Mucosa of descending colon (tissue), 3 donors: ENCODE data around the gene INSC. TPM values are rescaled to one million over a fixed set of nuclear protein-coding genes. Genes with fewer than 3 reads are reported as not detected.

Experiments
- ATAC-seq: fragments of 200-7000 bp; cut with Tn5 transposase; one replicate; pipeline ENCODE4 v1.9.1; 2020; ENCODE audit warnings: mild to moderate bottlenecking, moderate library complexity
- DNase-seq, 3 donors: peaks; one replicate each; pipeline ENCODE4 v3.0.0-alpha.2; 2020
- H3K36me3 ChIP-seq: fragments of 200-600 bp; one replicate; pipeline ENCODE4 v1.8.0; 2021; ENCODE audit warnings: low read depth, mild to moderate bottlenecking
- H3K4me1 ChIP-seq: fragments of 200-600 bp; one replicate; pipeline ENCODE4 v1.8.0; 2021; ENCODE audit warnings: low read depth, mild to moderate bottlenecking
- H3K4me3 ChIP-seq: fragments of 200-600 bp; one replicate; pipeline ENCODE4 v1.8.0; 2021; ENCODE audit warnings: mild to moderate bottlenecking
- H3K9me3 ChIP-seq: fragments of 200-600 bp; one replicate; pipeline ENCODE4 v1.8.0; 2021; ENCODE audit warnings: mild to moderate bottlenecking
- intact Hi-C, 2 donors: fragments of 100-400 bp; cut with DNase I in 1 of 2; cut with micrococcal nuclease in 1 of 2; formaldehyde crosslinking; loops; one replicate each; pipeline versions ENCODE4 v1.11.0 to v1.11.1; 2022; cut with DNase I, micrococcal nuclease
- total RNA-seq, 3 donors: library from RNA; stranded (reverse); fragmentation: NEBNext Ultra II Directional in 2 of 3; extraction: Animal tissue kit (Norgen Biotek cat#: 25700) in 2 of 3; gene quantifications; one replicate each; pipeline versions ENCODE4 v1.2.1 to v1.2.4, GENCODE V29; 2021 to 2023
- TF ChIP-seq, protein P1 (sequence below): fragments of 200-600 bp; IDR thresholded peaks from one replicate; pipeline ENCODE4 v1.8.0; 2022; ENCODE audit warnings: antibody characterized with exemption, mild to moderate bottlenecking
- donor health status: DM: no; HTN: no; CAD: no; lungs with moderate emphysema.
- donor health status: DM: no; HTN: no; CAD: no.
- donor health status: DM: no; HTN: yes; CAD: no.

INSC gene
- total RNA-seq, 3 donors from 2014 or later = 1.4 to 4.2 (median 2.6) TPM

- no peak for DNase-seq
- Histone ChIP-seq H3K4me1 (peaks cover 5% of the 10 kb centered on the region), H3K4me3 (no peak overlapping the region), H3K36me3 (no peaks in the 10 kb centered on the region), H3K9me3 (no peaks in the 10 kb centered on the region)
- peak; percentile 60 for ATAC-seq
- intact Hi-C loops = no loop called here
- TF ChIP-seq, protein P1, sequence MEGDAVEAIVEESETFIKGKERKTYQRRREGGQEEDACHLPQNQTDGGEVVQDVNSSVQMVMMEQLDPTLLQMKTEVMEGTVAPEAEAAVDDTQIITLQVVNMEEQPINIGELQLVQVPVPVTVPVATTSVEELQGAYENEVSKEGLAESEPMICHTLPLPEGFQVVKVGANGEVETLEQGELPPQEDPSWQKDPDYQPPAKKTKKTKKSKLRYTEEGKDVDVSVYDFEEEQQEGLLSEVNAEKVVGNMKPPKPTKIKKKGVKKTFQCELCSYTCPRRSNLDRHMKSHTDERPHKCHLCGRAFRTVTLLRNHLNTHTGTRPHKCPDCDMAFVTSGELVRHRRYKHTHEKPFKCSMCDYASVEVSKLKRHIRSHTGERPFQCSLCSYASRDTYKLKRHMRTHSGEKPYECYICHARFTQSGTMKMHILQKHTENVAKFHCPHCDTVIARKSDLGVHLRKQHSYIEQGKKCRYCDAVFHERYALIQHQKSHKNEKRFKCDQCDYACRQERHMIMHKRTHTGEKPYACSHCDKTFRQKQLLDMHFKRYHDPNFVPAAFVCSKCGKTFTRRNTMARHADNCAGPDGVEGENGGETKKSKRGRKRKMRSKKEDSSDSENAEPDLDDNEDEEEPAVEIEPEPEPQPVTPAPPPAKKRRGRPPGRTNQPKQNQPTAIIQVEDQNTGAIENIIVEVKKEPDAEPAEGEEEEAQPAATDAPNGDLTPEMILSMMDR = no peak
Measured at GRCh38 chr11:15194671-15195415, 80.1 kb downstream of the INSC start.

DNA sequence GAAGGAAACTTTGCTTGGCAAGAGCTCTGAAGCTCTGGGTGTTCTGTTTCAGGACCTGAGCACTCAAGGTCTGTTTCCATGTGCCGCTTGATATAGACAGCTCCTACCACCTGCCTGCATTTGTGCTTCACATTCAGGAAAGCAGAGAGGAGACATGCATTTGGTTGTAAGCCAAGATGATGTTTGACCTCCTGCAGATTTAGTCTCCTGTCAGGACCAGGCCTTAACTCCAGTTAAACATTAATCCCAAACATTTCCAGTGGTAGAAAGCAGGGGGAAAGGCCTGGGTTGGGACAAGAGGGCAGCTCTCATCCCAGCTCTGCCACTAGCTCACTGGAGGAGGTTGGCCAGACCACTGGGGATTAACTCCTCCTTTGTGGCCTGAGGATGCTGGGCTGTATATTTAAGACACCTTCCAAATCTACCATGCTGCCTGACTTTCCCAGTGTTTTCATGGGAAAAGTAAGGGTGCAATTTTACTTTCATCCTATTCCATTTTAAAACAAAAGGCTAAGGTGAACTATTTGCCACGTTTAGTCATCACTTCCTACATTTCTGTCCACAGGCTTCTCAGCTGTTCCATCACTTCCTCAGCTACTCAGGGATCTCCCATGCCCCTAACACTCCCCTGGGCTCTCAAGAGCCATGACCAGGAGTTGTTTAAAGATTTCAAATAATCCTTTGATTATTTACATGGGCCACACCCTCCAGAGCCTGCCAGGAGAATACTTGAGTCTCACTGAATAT, 80.9 kb downstream of the INSC start:
- Histone ChIP-seq H3K9me3 (no peaks in the 10 kb centered on the region), H3K4me1 (peaks cover 5% of the 10 kb centered on the region), H3K36me3 (no peaks in the 10 kb centered on the region), H3K4me3 (no peak overlapping the region)
- peak; percentile 76 for ATAC-seq
- no peak for DNase-seq
- intact Hi-C loops = no loop called here
- TF ChIP-seq, protein P1 = no peak

GRCh38 chr11:15196704-15197103, 82.0 kb downstream of the INSC start:
- Histone ChIP-seq H3K4me1 (peaks cover 5% of the 10 kb centered on the region), H3K36me3 (no peaks in the 10 kb centered on the region), H3K4me3 (no peak overlapping the region), H3K9me3 (no peaks in the 10 kb centered on the region)
- ATAC-seq (peak; percentile 21), DNase-seq (no peak)
- TF ChIP-seq, protein P1 = no peak
- intact Hi-C loops = no loop called here

DNA sequence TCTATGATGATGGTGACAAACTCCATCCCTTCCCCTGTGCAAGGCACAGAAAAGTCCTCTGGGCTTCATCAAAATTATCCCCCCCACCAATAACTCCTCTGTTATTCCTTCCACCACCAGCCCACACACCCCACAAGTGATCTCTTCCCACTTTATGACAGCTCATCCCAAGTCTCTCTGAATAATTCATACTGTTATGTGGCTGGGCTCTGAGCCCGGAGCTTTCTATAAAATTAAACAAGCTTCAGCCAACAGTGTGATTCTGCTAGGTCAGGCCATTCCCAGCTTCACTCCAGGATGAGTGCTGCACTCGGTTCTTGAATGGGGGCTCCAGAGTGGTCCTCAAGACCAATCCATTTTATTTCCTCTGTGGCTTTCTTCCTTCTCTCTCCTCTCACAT, 83.0 kb downstream of the INSC start:
- Histone ChIP-seq H3K4me3 (no peak overlapping the region), H3K4me1 (peaks cover 5% of the 10 kb centered on the region), H3K9me3 (no peaks in the 10 kb centered on the region), H3K36me3 (no peaks in the 10 kb centered on the region)
- DNase-seq (no peak), ATAC-seq (no peak)
- intact Hi-C loops = no loop called here
- TF ChIP-seq, protein P1 = no peak

DNA sequence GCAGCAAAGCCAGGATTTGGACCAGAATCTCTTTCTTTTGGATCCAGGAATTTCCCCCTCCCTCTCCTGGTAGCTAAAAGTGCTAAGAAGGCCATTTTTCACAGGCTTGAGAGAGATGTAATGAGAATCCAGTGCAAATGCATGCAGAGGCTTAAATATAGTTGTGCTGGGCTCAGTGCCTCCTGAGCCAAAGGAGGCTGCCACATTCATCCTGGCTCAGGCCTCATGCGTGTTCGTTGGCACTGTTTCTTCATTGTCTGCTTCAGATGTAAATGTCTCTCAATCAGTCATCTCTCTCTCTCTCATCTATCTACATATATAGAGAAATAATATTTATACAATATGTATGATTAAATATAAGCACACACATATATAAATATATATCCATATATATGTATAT, 83.6 kb downstream of the INSC start:
- DNase-seq (no peak), ATAC-seq (no peak)
- H3K36me3 ChIP-seq = no peaks in the 10 kb centered on the region
- H3K4me3 ChIP-seq = no peak overlapping the region
- intact Hi-C loops = no loop called here
- no peaks in the 10 kb centered on the region for H3K9me3 ChIP-seq
- TF ChIP-seq, protein P1 = no peak
- H3K4me1 ChIP-seq = peaks cover 5% of the 10 kb centered on the region
